GM12891 (cell line): ENCODE measurements around the gene IER5.

ENCODE experiments used
- DNase-seq: peaks from one replicate; pipeline ENCODE4 v3.0.0; 2011; ENCODE audit warnings: low spot score; ENCODE audit not compliant: insufficient read length
- FAIRE-seq: peaks from 2 replicates; lab custom pipeline; 2011; peaks lifted over from hg19 to GRCh38; lab: Jason Lieb, UNC
- PAX5 ChIP-seq: IDR thresholded peaks from 2 replicates; pipeline ENCODE4 v1.6.1; 2011; ENCODE audit warnings: low read length, moderate library complexity, mild to moderate bottlenecking; ENCODE audit not compliant: insufficient read depth, severe bottlenecking
- POLR2A ChIP-seq: IDR thresholded peaks from 2 replicates; pipeline ENCODE4 v1.6.1; 2011; ENCODE audit warnings: low read depth, low read length, control low read depth
- POLR2AphosphoS5 ChIP-seq: IDR thresholded peaks from 2 replicates; pipeline ENCODE4 v1.6.1; 2011; ENCODE audit warnings: low read depth, low read length, control low read depth
- POU2F2 ChIP-seq: IDR thresholded peaks from 2 replicates; pipeline ENCODE4 v1.6.1; 2011; ENCODE audit warnings: low read depth, mild to moderate bottlenecking, control low read depth, low read length, moderate library complexity
- SPI1 ChIP-seq: IDR thresholded peaks from 2 replicates; pipeline ENCODE4 v1.6.1; 2011; ENCODE audit warnings: low read depth, low read length, control low read depth
- TAF1 ChIP-seq: IDR thresholded peaks from 2 replicates; pipeline ENCODE4 v1.6.1; 2011; ENCODE audit warnings: low read depth, low read length, control low read depth

IER5 gene

GRCh38 chr1:181133441-181133951 lies 45.0 kb downstream of the IER5 start:
- TF ChIP-seq POLR2A (peak; percentile 32; the same call in 1 of the 2 replicates), TAF1 (no peak), POLR2AphosphoS5 (peak; percentile 52; the same call in 1 of the 2 replicates), SPI1 (no peak), POU2F2 (peak; percentile 11; the same call in 1 of the 2 replicates)
- DNase-seq = no peak
- FAIRE-seq = no peak

- no peak for DNase-seq
- TF ChIP-seq TAF1 (no peak), POLR2A (no peak), POU2F2 (no peak), SPI1 (no peak), PAX5 (no peak), POLR2AphosphoS5 (no peak)
- FAIRE-seq = no peak
These were observed 45.5 kb downstream of the IER5 start for GRCh38 chr1:181133969-181134418.

- FAIRE-seq (peak; percentile 31), DNase-seq (no peak)
- TF ChIP-seq TAF1 = 0 out of 2 replicates have a peak, but pooled peaks have one; percentile 20
- peak; percentile 60; the same call in 1 of the 2 replicates for TF ChIP-seq POLR2A
- TF ChIP-seq POLR2AphosphoS5 = no peak
- TF ChIP-seq POU2F2 = no peak; the same call in 1 of the 2 replicates
These were observed 46.3 kb downstream of the IER5 start for GRCh38 chr1:181134543-181135436.

GRCh38 chr1:181135437-181135731 lies 46.9 kb downstream of the IER5 start:
- FAIRE-seq (peak; percentile 23), DNase-seq (no peak)
- TF ChIP-seq POU2F2 (no peak), TAF1 (0 out of 2 replicates have a peak, but pooled peaks have one; percentile 12), POLR2AphosphoS5 (no peak), SPI1 (no peak)

GRCh38 chr1:181135815-181136737 lies 47.6 kb downstream of the IER5 start:
- DNase-seq = no peak
- TF ChIP-seq POLR2AphosphoS5 (no peak), SPI1 (peak; percentile 61), POU2F2 (no peak)
- FAIRE-seq = no peak

- FAIRE-seq (peak; percentile 92), DNase-seq (no peak)
These were observed 48.2 kb downstream of the IER5 start for GRCh38 chr1:181136738-181137122.

GRCh38 chr1:181137217-181137743 lies 48.8 kb downstream of the IER5 start:
- FAIRE-seq (no peak), DNase-seq (no peak)
- no peak for TF ChIP-seq POLR2A
- no peak for TF ChIP-seq TAF1
- TF ChIP-seq POU2F2 = no peak
- TF ChIP-seq PAX5 = no peak
- no peak for TF ChIP-seq POLR2AphosphoS5
- TF ChIP-seq SPI1 = no peak

More at GRCh38 chr1:181136738-181137122, 48.2 kb downstream of the IER5 start:
- TF ChIP-seq SPI1 = no peak
- no peak for TF ChIP-seq TAF1
- no peak for TF ChIP-seq PAX5
- no peak for TF ChIP-seq POU2F2
- TF ChIP-seq POLR2AphosphoS5 = no peak
- no peak for TF ChIP-seq POLR2A

- TF ChIP-seq POU2F2 (no peak), SPI1 (no peak), POLR2A (no peak), PAX5 (no peak), TAF1 (no peak), POLR2AphosphoS5 (no peak)
- FAIRE-seq = no peak
These were observed 51.1 kb downstream of the IER5 start for GRCh38 chr1:181139631-181140061.

GRCh38 chr1:181140398-181140797 lies 51.9 kb downstream of the IER5 start:
- DNase-seq (no peak), FAIRE-seq (peak; percentile 35)

More at GRCh38 chr1:181139631-181140061, 51.1 kb downstream of the IER5 start:
- DNase-seq = no peak

More at GRCh38 chr1:181140398-181140797, 51.9 kb downstream of the IER5 start:
- TF ChIP-seq POLR2A (no peak), TAF1 (no peak), SPI1 (no peak), POU2F2 (no peak), POLR2AphosphoS5 (no peak), PAX5 (no peak)
